Astrocyte (in vitro differentiated cells and primary cell): ENCODE measurements around the gene STRBP.

Experiments
- EZH2 ChIP-seq: IDR thresholded peaks from 2 replicates; pipeline ENCODE4 v1.6.1; 2012; ENCODE audit warnings: mild to moderate bottlenecking, low read length, inconsistent platforms; ENCODE audit not compliant: insufficient read depth
- TF ChIP-seq, protein P1 (sequence below): IDR thresholded peaks from 2 replicates; pipeline ENCODE4 v1.5.1; 2011; ENCODE audit warnings: low read depth, mild to moderate bottlenecking, inconsistent platforms, low read length, moderate library complexity; ENCODE audit not compliant: insufficient read depth

DNA sequence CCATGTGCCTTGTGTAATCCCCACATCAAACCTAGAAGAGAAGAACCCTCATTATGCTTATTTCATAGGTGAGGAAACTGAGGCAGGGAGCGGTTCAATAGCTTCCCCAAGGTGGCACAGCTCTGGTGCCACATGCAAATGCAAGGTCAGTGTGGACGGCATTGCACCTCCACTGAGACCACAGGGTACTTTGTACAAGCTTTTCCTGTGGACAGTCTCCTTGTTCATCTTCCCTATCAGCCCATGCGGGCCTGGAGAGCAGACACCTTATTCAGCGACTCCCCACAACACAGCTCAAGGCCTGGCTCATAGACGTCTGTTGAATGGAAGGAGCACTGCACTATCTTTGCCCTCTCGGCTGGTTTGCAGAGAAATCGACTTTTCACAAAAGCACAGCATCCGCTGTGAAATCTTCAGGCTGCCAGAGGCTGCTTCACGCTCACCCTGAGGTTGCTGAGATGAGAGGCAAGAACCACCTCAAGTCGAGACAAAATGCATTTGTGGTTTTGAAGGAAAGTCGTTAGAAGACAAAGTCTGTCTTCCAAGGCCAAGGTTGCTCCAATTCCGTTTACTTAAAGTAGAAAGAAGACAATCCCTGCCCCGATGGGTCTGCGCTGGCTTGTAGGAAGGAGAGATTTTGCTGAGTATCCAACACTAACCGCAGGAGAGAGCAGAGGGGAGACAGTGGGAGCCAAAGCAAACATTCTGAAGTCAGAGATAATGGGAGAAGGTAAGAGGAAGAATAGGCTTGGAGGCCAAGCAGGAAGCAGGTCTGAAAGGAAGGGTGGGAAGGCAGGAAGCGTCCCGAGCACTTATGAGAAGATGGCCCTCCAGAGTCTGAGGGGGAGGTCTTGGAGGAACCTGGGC lies 34.2 kb upstream of the STRBP start:
- TF ChIP-seq, protein P1, sequence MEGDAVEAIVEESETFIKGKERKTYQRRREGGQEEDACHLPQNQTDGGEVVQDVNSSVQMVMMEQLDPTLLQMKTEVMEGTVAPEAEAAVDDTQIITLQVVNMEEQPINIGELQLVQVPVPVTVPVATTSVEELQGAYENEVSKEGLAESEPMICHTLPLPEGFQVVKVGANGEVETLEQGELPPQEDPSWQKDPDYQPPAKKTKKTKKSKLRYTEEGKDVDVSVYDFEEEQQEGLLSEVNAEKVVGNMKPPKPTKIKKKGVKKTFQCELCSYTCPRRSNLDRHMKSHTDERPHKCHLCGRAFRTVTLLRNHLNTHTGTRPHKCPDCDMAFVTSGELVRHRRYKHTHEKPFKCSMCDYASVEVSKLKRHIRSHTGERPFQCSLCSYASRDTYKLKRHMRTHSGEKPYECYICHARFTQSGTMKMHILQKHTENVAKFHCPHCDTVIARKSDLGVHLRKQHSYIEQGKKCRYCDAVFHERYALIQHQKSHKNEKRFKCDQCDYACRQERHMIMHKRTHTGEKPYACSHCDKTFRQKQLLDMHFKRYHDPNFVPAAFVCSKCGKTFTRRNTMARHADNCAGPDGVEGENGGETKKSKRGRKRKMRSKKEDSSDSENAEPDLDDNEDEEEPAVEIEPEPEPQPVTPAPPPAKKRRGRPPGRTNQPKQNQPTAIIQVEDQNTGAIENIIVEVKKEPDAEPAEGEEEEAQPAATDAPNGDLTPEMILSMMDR: no peak
- TF ChIP-seq EZH2: no peak
